Ammon's horn (tissue), 1 donor: ENCODE results near the gene FCHSD2.

ENCODE experiments used
- DNase-seq: peaks from one replicate; pipeline ENCODE4 v3.0.0-alpha.2; 2016; ENCODE audit warnings: low spot score

The FCHSD2 gene

GRCh38 chr11:73142128-73142377 lies at the start of gene FCHSD2:
Gene FCHSD2 (minus strand): TSS chr11:73142318. CDS start chr11:73141877, 441 bp downstream.
- no peak for DNase-seq

GRCh38 chr11:73191151-73191550 lies 49.0 kb upstream of the FCHSD2 start:
- DNase-seq = no peak

- DNase-seq = no peak
These were observed 48.4 kb upstream of the FCHSD2 start for GRCh38 chr11:73190557-73190885.

- no peak for DNase-seq
These were observed 47.8 kb upstream of the FCHSD2 start for GRCh38 chr11:73189723-73190556.

- peak; percentile 75 for DNase-seq
These were observed 47.2 kb upstream of the FCHSD2 start for GRCh38 chr11:73189315-73189714.

- DNase-seq = no peak
These were observed 46.2 kb upstream of the FCHSD2 start for GRCh38 chr11:73188301-73188700.

GRCh38 chr11:73187854-73188253 lies 45.7 kb upstream of the FCHSD2 start:
- DNase-seq = no peak

GRCh38 chr11:73186886-73187285 lies 44.8 kb upstream of the FCHSD2 start:
- no peak for DNase-seq

- no peak for DNase-seq
These were observed 44.3 kb upstream of the FCHSD2 start for GRCh38 chr11:73186294-73186850.

- no peak for DNase-seq
These were observed 43.7 kb upstream of the FCHSD2 start for GRCh38 chr11:73185680-73186293.

- peak; percentile 74 for DNase-seq
These were observed 43.0 kb upstream of the FCHSD2 start for GRCh38 chr11:73184953-73185671.

GRCh38 chr11:73182824-73183321 lies 40.8 kb upstream of the FCHSD2 start:
- DNase-seq = no peak

GRCh38 chr11:73178681-73179080 lies 36.6 kb upstream of the FCHSD2 start:
- DNase-seq = no peak

GRCh38 chr11:73177778-73178539 lies 35.8 kb upstream of the FCHSD2 start:
- DNase-seq = peak; percentile 93

GRCh38 chr11:73177380-73177777 lies 35.3 kb upstream of the FCHSD2 start:
- DNase-seq = peak; percentile 58

- DNase-seq = no peak
These were observed 34.7 kb upstream of the FCHSD2 start for GRCh38 chr11:73176874-73177155.

- no peak for DNase-seq
These were observed 34.2 kb upstream of the FCHSD2 start for GRCh38 chr11:73176145-73176873.

GRCh38 chr11:73175551-73176144 lies 33.5 kb upstream of the FCHSD2 start:
- DNase-seq = no peak

GRCh38 chr11:73174495-73174791 lies 32.3 kb upstream of the FCHSD2 start:
- no peak for DNase-seq

- DNase-seq = no peak
These were observed 31.8 kb upstream of the FCHSD2 start for GRCh38 chr11:73173755-73174494.
